Endothelial cell of coronary artery (primary cell): ENCODE measurements around the gene BAG1. TPM values are rescaled to one million over a fixed set of nuclear protein-coding genes. Genes with fewer than 3 reads are reported as not detected.

Experiments used
- total RNA-seq: library from RNA; depleted of rRNA; stranded (reverse); fragments of >200 nt; gene quantifications from 2 replicates; pipeline ENCODE4 v1.2.3, GENCODE V29; 2014

Gene BAG1
- 24.1 and 24.7 TPM in 2 replicates for total RNA-seq

DNA sequence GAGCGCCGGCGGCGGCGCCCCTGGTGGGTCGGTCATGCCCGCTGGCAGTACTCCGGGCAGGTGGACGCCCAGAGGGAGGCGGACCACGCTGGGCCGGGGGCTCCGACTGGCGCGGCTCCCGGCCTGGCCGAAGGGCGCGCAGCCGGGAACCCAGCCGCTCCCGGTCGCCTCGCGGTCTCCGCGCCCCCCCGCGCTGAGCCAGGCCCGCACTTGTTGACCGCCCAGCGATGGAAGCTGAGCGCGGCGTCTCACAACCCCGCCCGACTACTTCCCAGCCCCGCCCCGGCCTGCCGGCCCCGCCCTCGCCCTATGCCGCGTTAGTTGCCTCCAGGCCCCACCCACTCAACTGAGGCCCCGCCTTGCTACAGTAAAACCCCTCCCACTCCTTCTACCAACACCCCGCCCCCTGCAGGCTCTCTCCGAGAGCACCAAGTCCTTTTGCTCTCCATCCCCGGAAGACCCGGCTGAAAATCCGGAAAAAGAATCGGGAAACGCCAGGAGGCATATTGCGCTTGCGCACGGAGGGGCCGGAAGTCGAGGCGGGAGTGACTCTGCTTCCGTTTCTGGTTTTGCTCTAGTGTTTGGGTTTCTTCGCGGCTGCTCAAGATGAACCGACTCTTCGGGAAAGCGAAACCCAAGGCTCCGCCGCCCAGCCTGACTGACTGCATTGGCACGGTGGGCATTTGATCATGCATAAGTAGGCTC, at the start of gene BAG1, which contains the start of gene CHMP5:
BAG1 (minus strand) TSS at position 236 of the 705 bp plus-strand sequence.
CHMP5 (plus strand) TSS at position 577 of the 705 bp plus-strand sequence; CDS start at position 607, 30 bp downstream.

DNA sequence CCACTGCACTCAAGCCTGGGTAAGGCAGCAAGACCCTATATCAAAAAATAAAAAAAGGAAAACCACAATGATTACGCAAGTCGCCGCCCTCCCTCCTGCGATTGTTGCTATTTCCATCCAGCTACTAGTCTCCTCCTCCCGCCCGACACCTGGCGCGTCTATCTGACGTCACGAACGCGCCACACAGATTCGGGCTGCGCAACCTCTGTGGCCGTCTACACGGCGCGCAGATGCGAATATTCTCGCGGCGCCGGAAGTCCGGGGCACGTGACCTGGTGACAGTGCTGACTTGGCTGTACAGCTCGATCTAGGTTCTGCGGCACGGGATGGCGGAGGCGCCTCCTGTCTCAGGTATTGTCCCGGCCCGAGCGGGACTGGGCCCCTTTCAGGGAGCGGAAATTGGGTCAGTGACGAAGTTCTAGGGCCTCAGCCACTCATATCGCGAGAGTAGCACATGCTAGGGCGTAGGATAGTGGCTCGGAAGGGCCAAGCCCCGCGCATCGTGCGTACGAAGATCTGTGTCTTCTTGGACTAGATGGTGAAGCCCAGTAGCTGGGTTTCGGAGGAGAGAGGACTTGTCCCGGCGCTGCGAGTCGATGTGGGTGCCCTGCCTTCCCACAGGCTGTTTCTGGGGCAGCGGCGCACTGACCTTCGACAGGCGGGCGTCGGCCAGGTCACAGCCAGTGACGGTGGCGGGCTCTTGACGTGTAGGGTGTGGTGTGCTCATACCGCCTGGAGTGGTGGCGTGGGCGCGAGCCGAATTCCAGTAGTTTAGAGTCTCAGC, 25.9 kb upstream of the BAG1 start, which contains the start of gene NFX1:
NFX1 (plus strand) TSS at position 270 of the 784 bp plus-strand sequence; CDS start at position 327, 57 bp downstream.

DNA sequence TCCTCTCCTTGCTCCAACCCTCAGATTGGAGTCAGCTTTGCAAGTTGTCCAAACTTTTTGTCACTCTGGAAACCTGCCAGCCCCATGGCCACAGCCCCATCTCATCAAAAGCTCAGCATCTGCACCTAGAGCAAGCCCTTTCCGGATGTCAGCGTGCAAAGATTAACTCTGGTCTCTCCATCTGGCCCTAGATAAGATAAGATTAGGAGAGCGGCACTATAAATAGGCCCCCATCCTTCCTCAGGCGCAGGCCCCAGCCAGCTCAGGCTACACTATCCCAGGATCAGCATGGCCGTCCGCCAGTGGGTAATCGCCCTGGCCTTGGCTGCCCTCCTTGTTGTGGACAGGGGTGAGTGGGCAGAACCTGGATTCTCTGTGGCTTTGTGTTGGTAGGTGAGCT, 24.6 kb downstream of the BAG1 start, which contains the start of gene SPINK4:
SPINK4 (plus strand) TSS at position 247 of the 400 bp plus-strand sequence; CDS start at position 289, 42 bp downstream.

Other genes with a start within 250 kb of the BAG1 start
- gene DNAJA1, start 239.4 kb downstream of the BAG1 start, total RNA-seq = 144 and 164 TPM in 2 replicates
- 32.9 and 36.7 TPM in 2 replicates for gene SMU1, start 188.0 kb downstream of the BAG1 start, total RNA-seq
- gene B4GALT1, start 97.4 kb downstream of the BAG1 start, total RNA-seq = 10.2 and 20.0 TPM in 2 replicates
- gene SPINK4, start 24.5 kb downstream of the BAG1 start, total RNA-seq = not detected in 2 replicates
- gene CHMP5, start 341 bp upstream of the BAG1 start, total RNA-seq = 76.5 and 108 TPM in 2 replicates
- gene NFX1, start 25.8 kb upstream of the BAG1 start, total RNA-seq = 13.6 and 15.2 TPM in 2 replicates
- 0.09 TPM in 1 of 2 replicates, not detected in the other for gene AQP7, start 137.9 kb upstream of the BAG1 start, total RNA-seq
- gene AQP3, start 182.9 kb upstream of the BAG1 start, total RNA-seq = 0.19 and 0.27 TPM in 2 replicates
- 21.7 and 26.1 TPM in 2 replicates for gene NOL6, start 209.2 kb upstream of the BAG1 start, total RNA-seq